Measurements from ENCODE around the gene SLC4A8. TPM values are rescaled to one million over a fixed set of nuclear protein-coding genes. Genes with fewer than 3 reads are reported as not detected.

Gene SLC4A8
- total RNA-seq, 1 experiment from 2014 or later: 26.3 TPM

GRCh38 chr12:51517800-51518199 is 93.2 kb downstream of the SLC4A8 start:
- Histone ChIP-seq H2BK5ac (ENCODE audit: insufficient read length, low read length) (no peak overlapping the region), H3K14ac (ENCODE audit: insufficient read depth, low read length) (no peak overlapping the region), H3K79me2 (ENCODE audit: insufficient read depth, low read length) (no peaks in the 10 kb centered on the region), H3K18ac (ENCODE audit: insufficient read length, low read depth, low read length) (no peak overlapping the region), H3K23ac (ENCODE audit: insufficient read length, low read depth, low read length) (no peak overlapping the region), H3K27ac (ENCODE audit: insufficient read length, low read depth, low read length) (no peak overlapping the region), H2BK120ac (ENCODE audit: low read depth, low read length, poor library complexity, severe bottlenecking) (no peak overlapping the region), H3K79me1 (ENCODE audit: insufficient read depth, low read depth, low read length, poor library complexity, severe bottlenecking) (no peaks in the 10 kb centered on the region), H3K56ac (ENCODE audit: insufficient read length, low read depth, low read length) (no peak overlapping the region), H2AFZ (ENCODE audit: low read length) (no peak overlapping the region), H4K8ac (replicated peaks; ENCODE audit: insufficient read length, low read depth, low read length) (no peak overlapping the region), H3K4me1 (ENCODE audit: insufficient read depth, low read length) (no peaks in the 10 kb centered on the region), H3K23me2 (ENCODE audit: insufficient read length, low read depth, low read length, poor library complexity, severe bottlenecking) (no peaks in the 10 kb centered on the region), H2BK15ac (ENCODE audit: low read depth, low read length) (no peak overlapping the region), H3K9ac (ENCODE audit: extremely low read depth, insufficient read length, low read length) (no peak overlapping the region), H3T11ph (ENCODE audit: low read length) (no peak overlapping the region), H2AK5ac (ENCODE audit: insufficient read length, low read length) (no peak overlapping the region), H3K27me3 (ENCODE audit: insufficient read depth, low read length) (no peaks in the 10 kb centered on the region; the same call in 1 of the 2 replicates), H4K20me1 (ENCODE audit: control insufficient read depth, insufficient read depth, insufficient read length) (no peaks in the 10 kb centered on the region), H3K9me3 (ENCODE audit: control insufficient read depth, low read depth, low read length) (no peaks in the 10 kb centered on the region), H2BK20ac (ENCODE audit: low read depth, low read length, poor library complexity, severe bottlenecking) (no peak overlapping the region), H4K5ac (ENCODE audit: insufficient read length, low read depth, low read length) (no peak overlapping the region), H2BK12ac (ENCODE audit: insufficient read length, low read depth, low read length) (no peak overlapping the region), H3K4ac (ENCODE audit: low read depth, low read length) (no peak overlapping the region), H3K4me2 (ENCODE audit: insufficient read depth, insufficient read length, low read length) (no peak overlapping the region), H4K91ac (ENCODE audit: insufficient read length, low read depth, low read length) (no peak overlapping the region)
- DNase-seq: peak; percentile 67
- Mint-ChIP-seq H3K9me3 (no peaks in the 10 kb centered on the region), H3K4me1 (peaks cover 0 to 4% of the 10 kb centered on the region in 2 experiments; a peak in 2 of 4 replicates), H3K27ac (no peak overlapping the region), H3K27me3 (ENCODE audit: low read depth) (no peaks in the 10 kb centered on the region; the same call in 1 of the 2 replicates), H3K4me3 (no peak overlapping the region), H3K36me3 (ENCODE audit: insufficient read depth in 1 of 3, low read depth in 3 of 3) (no peaks in the 10 kb centered on the region)
- WGBS (ENCODE audit: extremely low coverage, insufficient read length, low lambda C conversion rate): no CpG with 5 or more reads among the region's 6 CpGs
- peak; percentile 65 for TF ChIP-seq CTCF (conservative IDR thresholded peaks at IDR 0.05)

All from H9 (cell line).